NCI-H1417 (cell line): ENCODE data around the gene RNF6.

ENCODE experiments used
- DNase-seq, 3 experiments: peaks; one replicate each; lab custom pipeline; 2025; lab: John Stamatoyannopoulos, UW

The RNF6 gene

GRCh38 chr13:26225896-26226617 lies 3.9 kb upstream of the RNF6 start:
- no peak for DNase-seq

GRCh38 chr13:26222520-26223046 lies 469 bp upstream of the RNF6 start:
- no peak for DNase-seq

DNA sequence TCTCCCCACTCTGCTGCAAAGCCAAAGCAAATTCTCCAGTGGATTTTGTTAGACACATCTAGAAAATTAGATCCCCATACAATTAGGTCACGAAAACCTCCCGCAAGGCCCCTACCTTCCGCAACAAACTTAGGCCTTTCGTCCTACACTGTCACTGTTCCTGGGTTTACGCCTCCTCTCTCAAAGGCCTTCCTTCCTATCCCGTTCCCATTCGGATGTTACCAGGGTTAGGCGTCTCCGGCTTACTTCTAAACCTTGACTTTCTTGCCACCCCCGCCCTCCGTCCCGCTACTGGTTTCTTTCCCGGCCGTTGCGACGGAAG lies 754 bp downstream of the RNF6 start:
- no peak for DNase-seq

- no peak for DNase-seq
Observed at GRCh38 chr13:26220575-26220974, 1.5 kb downstream of the RNF6 start.

DNA sequence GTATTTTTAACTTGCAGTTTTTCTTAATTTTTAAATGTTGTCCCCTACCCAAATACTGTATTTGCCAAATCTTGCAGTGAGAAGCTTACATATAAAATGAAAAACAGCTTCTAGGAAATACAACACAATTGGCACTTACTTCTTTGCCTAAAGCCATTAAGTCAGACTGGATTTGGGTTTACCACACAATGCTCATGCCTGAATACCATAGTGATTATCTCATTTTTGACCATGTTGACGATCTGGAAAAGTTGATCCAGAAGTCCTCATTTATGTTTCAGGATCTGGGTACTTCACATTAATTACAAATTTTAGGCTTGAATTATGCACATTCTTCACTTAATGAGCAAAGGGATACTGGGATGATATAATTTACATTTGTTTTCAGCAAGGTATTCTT lies 2.4 kb downstream of the RNF6 start:
- no peak for DNase-seq

GRCh38 chr13:26216042-26216441 lies 6.1 kb downstream of the RNF6 start:
- no peak for DNase-seq

GRCh38 chr13:26213982-26214381 lies 8.1 kb downstream of the RNF6 start:
- DNase-seq: no peak

GRCh38 chr13:26213345-26213744 lies 8.8 kb downstream of the RNF6 start:
- DNase-seq: no peak

DNA sequence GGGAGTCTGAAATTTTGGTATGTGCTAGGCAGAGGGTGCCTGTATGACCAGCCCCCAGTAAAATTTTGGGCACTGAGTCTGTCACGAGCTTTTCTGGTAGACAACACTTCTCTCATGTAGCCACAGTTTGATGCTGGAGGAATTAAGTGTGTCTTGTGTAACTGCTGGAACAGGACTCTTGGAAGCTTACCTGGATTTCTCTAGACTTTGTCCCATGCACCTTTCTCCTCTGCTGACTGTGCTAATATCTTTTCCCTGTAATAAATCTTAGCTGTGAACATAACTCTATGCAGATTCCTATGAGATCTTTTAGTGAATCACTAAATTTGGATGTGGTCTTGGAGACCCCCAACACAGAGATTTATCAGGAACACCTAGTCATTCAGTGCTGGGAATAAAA lies 13.8 kb downstream of the RNF6 start:
- no peak for DNase-seq

- DNase-seq: no peak
Observed at GRCh38 chr13:26202365-26202972, 19.6 kb downstream of the RNF6 start.

DNA sequence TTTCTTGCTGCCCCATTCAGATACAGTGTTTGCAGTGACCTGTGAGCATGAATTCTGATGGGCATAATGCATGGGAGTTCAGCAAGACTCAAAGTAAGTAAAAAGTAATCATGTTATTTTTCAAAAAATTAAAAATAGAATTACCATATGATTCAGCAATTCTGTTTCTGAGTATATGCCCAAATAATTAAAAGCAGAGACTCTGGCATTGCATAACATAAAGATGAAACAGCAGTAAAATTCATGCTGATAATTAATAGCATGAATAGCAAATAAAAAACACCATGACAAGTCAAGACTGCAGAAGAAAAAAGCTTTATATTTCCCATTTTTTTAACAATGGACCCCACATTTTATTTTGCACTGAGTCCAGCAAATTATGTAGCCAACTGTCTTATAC lies 21.3 kb downstream of the RNF6 start:
- DNase-seq: no peak

- DNase-seq: no peak
Observed at GRCh38 chr13:26198116-26198515, 24.0 kb downstream of the RNF6 start.

DNA sequence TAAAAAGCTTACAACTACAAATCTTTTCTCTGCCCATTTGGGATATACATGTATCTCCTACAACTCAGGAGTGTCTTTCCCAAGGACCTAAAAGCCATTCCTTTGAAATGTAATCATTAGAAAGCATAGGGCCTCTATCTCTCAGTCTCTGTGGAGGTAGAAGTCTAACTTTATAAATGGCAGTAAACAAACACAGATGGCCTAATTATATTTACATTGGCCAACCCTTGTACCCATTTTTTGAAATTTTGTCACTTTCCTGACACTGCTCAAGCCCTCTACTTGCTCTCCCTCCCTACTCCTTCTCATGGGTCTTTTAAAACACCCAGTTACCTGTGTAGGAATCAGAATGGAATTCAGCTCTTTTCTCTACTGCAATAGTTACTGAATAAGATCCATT lies 24.8 kb downstream of the RNF6 start:
- DNase-seq: no peak

GRCh38 chr13:26186995-26187394 lies 35.1 kb downstream of the RNF6 start:
- DNase-seq: no peak

DNA sequence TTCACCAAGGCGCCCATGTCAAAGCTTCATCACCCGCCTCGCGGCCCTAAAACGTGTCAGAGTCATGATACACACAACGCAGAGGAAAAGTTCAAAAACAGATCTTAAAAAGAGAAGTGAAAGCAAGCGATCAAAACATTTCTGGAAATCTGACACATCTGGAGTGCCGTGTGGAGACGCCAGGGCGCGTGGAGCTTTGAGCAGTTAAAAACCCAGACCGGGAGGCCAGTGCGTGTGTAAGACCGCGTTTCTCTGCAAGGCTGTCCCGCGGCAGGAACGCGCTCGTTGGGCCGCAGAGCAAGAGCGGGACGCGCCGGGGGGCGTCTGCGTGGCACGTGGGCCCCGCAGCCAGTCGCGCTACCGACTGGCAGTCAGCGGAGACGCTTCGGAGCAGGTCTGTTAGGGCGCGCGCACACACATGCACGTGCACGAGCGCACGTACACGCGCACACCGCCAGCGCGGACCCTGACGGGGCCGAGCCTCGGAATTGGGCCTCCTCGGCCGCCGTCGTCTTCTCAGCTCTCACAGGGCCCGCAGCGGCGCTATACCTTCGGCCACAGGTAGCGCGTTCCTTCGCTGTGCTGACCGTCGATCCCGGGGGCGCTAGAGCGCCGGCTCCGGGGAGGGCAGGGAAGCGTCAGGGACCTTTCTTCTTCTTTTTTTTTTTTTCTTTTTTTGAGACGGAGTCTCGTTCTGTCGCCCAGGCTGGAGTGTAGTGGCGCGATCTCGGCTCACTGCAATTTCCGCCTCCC lies 35.8 kb downstream of the RNF6 start:
- DNase-seq: peak; percentile 87 to 90 (median 88)

- DNase-seq: no peak
Observed at GRCh38 chr13:26185720-26186117, 36.4 kb downstream of the RNF6 start.

GRCh38 chr13:26184791-26185250 lies 37.3 kb downstream of the RNF6 start:
- peak; percentile 44 to 76 (median 61) for DNase-seq

- no peak for DNase-seq
Observed at GRCh38 chr13:26183416-26183815, 38.7 kb downstream of the RNF6 start.

- no peak for DNase-seq
Observed at GRCh38 chr13:26179344-26179743, 42.8 kb downstream of the RNF6 start.

GRCh38 chr13:26168835-26169234 lies 53.3 kb downstream of the RNF6 start:
- DNase-seq: no peak

- no peak for DNase-seq
Observed at GRCh38 chr13:26168237-26168814, 53.8 kb downstream of the RNF6 start.

DNA sequence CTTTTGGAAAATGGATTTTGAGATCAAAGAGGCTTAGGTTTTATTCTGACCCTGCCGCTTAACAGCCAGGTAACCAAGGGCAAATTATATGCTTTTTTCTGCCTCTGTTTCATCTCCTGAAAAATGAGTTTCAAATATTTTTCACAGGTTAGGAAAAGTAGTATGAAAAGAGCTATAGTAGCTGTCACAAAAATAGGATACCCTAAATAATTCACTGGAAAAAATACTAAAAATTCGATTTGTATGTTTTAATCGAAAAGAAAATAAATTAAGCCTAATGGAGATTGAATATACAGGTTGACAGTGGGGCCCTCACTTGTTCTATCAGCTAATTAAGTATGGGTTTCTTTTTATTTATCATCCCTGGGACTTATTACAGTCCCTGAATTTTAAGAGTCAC lies 58.3 kb downstream of the RNF6 start:
- DNase-seq: no peak
